NCI-H748 treated with DMSO at 0.1 percent for 48 hours (cell line): ENCODE results near the gene PADI1.
A peak's percentile ranks its signal among the peaks of the same experiment; 100 is the strongest.

Source experiments
- DNase-seq: peaks from one replicate; lab custom pipeline; 2025; lab: John Stamatoyannopoulos, UW

The PADI1 gene, protein sequence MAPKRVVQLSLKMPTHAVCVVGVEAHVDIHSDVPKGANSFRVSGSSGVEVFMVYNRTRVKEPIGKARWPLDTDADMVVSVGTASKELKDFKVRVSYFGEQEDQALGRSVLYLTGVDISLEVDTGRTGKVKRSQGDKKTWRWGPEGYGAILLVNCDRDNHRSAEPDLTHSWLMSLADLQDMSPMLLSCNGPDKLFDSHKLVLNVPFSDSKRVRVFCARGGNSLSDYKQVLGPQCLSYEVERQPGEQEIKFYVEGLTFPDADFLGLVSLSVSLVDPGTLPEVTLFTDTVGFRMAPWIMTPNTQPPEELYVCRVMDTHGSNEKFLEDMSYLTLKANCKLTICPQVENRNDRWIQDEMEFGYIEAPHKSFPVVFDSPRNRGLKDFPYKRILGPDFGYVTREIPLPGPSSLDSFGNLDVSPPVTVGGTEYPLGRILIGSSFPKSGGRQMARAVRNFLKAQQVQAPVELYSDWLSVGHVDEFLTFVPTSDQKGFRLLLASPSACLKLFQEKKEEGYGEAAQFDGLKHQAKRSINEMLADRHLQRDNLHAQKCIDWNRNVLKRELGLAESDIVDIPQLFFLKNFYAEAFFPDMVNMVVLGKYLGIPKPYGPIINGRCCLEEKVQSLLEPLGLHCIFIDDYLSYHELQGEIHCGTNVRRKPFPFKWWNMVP

DNA sequence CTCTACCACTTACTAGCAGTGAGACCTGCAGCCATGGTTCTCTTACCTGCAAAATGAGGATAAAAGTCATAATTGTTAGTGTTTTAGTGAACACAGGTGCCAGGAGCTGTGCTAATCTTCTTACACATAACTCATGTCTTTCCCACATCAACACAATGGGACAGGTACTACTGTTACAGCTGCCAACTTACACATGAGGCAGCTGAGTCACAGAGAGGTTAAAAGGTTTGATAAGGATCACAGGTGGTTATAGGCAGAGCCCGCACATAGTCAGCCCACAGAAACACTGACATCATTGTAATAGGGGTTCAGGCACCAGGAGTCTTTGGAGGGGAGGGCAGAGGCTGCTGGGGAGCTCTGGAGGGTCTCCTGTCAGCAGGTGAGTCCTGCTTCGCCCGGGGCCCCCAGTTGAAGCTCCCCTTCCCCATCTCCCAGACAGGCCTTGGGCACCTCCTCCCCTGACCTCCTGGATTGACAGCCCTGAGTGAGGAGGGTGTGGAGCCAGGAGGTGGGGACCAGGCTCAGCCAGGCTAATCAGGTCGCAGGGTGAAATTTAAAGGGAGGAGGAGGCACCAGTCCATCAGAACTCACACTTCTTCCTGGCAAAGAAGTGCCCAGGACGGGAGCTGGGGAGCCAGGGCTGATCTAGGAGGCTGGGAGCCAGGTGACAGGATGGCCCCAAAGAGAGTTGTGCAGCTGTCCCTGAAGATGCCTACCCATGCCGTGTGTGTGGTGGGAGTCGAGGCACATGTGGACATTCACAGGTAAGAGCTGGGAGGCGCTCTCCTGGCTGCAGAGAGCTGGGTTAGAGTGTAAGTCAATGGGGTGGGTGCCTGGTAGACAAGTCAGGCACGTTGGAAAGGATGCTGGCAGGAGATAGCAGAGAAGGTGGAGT, at the start of gene PADI1:
Gene PADI1, plus strand, starts transcription at position 583 of the 895 bp plus-strand sequence. Its CDS starts 90 bp downstream, at position 673.
- DNase-seq, result no peak

DNA sequence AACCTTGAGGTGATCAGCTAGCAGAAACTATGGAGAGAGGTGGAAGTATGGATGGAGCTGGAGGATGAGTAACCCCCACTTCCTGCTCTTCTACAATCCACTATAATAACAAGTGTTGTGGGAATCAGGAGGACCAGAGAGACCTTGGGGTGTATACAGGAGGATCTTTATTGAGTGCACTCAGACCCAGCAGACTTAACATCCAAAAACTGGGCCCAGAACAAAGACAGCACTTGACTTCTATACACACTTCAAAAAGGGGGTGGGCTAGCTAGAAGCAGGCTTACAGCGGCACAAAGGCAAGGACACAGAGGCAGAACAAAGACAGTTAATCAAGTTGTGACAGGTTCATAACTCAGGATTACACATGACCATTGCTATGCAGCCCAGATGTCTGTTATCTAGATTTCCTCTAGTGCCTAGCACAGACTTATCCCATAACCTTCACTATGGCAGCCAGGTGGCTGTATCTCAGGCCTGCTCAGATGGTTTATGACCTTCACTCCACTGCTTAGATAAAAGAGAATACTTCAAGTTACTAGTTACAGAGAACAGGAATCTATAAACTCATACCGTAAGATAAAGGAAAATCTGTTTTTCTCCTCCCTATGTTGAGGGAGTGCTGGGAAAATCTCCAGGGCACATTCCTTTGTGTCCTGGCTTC, 49.5 kb upstream of the PADI1 start:
- no peak for DNase-seq

DNA sequence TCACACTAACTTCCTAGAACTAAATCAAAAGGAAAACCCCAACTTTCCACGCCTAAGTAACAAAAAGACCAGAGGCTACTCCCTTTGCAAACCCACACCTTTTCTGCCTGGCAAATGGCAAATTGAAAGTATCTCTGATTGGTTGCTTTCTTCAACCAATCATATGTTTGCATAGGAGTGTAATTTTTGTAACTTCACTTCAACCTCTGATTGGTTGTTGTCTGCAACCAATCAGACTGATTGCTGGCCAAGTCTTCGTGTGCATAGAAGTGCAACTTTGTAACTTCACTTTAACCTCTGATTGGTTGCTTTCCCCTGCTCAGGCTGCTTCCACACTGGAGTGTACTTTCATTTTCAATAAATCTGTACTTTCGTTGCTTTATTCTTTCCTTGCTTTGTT, 48.8 kb upstream of the PADI1 start:
- no peak for DNase-seq

DNA sequence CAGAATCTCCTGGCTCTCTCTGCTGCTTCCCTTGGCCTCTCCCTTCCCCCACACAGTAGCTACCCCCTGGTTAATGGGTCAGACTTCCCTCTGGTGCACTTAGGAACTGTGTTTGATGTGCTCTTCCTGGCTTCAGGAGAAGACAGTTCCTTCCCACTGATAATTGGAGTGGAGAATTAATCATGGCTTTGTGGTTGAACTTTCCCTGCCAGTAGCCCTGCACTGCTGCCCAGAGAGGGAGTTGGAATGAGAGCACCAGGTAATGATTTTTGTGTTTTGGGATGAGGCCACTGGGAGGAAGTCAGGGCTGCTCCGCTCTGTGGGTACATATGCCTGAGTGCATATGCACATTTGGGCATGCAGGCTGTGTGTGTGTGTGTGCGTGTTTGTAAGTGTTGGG, 46.0 kb upstream of the PADI1 start:
- DNase-seq, result no peak

DNA sequence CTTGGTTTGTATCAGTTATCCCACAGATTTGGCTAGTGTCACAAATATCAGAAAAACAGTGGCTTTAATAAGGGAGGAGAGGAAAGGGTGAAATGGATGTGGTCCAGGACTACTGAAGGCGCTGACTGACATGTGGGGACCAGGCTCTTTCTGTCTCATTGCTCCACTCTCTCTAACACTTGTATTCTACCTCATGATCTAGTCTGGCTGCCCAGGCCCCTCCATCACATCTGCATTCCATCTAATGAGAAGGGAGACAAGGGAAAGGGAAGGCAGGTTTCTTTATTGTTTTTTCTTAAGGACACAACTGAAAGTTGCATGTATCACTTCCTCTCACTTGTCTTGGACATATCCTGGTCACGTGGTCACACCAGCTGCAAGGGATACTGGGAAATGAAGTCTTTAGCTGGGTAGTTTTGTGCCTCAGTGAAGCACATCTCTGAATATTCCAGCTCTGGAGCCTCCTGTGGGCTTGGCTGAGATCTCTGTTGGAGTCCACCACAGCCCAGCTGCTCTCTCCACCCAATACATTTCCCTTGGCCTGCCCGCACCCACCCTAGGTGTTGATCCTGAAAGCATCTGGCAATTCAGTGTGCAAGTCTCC, 43.7 kb upstream of the PADI1 start:
- no peak for DNase-seq

DNA sequence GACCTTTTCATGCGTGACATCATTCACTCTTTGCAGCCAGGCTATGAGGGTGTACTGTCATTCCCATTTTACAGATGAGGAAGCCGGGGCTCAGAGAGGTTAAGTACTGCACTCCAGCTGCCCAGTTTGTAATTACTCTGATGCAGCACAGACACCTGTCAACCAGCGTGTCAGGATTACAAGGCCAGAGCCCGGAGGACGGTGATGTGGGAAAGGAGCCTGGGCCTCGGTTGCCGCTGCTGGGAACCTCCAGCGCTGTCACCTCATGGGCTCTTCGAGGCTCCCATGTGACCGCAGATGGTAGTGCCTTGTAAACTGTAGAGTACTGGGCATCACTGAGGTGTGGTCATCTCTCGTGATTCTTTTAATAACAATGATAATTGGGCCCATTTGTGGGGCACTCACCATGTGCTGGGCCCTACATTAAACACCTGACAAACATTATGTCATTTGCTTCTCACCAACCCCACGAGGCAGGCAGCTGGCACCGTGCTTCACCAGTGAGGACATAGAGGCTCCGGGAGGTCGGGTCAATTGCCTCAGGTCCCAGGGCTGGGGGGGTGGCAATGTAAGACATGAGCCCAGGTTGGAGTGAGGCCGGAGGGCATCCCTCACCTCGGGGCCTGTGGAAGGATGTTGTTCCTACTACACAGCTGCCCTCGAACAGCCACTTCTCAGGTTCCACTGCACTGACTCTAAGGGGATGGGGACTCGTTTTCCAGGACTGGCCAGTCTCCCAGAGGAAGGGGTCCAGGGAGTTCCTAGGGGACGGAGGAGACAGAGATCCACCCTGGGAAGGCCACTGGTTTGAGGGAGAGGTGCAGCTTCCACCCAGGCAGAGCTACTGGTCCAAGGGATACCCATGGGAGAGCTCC, 42.8 kb upstream of the PADI1 start:
- DNase-seq, result no peak

DNA sequence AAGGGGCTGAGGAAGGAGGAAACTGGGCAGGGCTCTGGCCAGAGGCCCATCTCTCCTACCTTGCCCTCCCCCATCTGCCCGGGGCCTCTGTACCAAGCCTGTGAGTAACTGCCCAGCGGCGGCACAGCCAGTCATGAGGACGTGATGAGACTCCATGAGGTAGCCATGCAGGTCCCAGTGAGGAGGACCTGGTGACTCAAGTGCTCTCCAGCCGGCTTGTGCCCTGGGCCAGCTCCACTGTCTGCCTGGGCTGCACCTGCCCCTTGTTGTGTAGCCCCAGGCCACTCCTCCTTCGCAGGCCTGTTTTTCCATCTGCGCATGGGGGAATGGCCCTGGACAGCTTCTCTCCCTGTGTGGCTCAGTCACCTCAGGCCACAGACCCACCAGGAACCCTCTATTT, 42.0 kb upstream of the PADI1 start:
- DNase-seq, result no peak

DNA sequence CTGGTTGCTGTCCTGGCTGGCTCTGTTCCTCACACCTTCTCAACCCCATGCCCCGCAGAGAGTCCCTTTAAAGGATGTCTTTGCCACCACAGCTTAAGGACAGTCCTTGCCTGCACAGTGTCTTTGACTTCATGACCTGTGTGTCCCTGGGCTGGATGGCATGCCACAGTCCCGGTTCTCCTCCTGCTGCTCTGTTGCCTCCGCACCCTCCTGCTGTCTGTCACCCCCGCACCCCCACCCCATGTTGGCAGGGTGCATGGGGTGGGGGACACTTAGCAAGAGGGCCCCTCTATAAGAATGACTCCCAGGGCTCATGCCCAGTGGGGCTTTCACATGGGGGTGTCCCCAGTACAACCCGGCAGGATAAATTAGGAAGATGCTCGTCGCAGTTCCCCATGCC, 41.6 kb upstream of the PADI1 start:
- no peak for DNase-seq

DNA sequence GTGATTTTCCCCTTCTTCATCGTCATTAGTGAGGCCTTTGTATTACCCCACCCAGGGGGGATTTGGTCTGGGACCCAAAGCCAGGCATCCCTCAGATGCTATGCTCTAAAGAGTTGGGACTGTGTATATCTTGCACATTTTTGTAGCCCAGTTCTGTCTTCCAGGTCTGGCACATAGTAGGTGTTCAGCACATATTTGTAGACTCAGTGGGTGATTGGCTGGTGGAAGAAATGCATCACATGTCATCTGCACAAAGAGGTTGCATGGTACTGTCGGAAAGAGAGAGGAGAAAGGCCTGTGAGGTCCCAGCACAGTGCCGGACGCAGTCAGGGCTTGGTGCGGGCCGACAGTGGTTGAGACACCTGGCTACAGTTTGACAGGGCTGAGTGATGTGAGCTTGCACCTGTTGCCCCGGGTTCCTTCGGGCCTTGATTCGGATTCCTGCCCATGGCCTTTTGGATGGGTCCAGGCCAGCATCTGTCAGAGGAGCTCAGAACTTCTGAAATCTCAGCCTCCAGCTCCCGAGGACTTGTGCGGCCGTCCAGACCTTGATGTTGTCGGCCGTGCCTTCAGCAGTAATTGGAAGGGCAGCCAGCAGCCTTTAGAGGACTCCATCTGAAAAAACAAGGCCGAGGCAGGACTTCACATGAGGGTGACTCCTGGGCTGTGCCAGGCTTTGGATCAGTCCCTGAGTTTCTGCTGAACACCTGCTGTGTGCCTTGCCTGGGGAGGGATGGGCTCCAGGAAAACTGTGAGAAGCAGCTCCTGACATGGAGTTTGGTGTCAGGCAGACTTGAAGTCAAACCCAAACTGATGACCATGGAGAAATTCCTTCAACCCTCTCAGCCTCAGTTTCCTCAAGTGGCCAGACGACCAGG, 40.9 kb upstream of the PADI1 start:
- DNase-seq, result no peak

DNA sequence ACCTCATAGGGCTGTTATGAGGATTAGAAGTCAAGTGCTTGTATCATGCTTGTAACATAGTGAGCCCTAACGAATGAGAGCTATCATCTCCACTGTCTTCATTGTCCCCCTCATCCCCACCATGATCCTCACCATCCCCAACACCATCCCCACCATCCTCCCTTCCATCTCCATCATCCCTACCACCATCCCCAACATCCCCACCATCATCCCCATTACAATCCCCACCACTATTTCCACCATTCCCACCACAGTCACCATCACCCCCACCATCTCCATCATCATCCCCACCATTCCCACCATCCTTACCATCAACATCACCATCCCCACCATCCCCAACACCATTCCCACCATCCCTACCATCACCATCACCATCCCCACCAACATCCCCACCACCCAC, 39.1 kb upstream of the PADI1 start:
- no peak for DNase-seq

DNA sequence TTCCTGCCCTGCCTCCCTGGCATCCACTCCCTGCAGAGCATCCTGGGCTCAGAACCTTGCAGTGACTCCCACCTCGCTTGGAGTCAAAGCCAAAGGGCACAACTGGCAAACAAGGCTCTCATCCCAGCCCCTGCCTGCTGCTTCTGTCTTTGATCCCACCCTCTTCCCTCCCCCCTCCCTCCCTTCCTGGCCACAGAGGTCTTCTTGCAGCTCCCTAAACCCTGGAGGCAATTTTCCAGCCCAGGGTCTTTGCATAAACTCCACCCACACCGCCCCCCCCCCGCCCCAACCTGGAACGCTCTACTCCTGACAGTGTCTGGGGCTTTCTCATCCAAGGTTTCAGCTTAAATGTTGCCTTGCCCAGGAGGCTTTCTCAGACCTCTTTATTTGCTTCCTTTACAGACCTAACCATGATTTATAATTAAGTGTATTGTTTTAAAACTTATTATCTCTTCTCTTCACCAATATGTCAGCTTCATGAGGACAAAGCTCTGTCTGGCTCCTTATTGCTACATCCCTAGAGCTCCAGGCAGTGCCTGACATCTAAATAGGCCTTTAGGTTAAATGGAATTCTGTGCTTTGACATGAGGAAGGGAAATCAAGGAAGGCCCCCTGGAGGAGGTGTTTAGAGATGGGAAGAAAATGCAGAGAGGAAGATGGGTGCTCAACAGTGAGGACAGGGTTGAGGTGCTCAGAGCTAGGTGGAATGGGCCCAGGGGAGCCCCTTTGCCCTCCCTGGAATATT, 37.7 kb upstream of the PADI1 start:
- DNase-seq, result no peak

DNA sequence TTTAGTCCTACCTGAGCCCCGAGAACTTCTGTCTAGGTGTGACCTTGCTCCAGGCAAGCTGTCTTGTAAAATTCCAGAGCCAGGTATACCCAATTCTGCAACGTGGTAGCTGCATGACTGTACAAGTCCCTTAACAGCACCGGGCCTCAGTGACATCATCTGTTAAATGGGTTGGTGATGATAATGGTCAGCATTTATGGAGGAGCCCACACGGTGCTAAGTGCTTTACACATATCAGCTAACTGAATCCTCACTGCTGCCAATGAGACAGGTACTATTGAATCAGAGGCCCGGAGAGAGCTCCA, 37.2 kb upstream of the PADI1 start:
- no peak for DNase-seq

DNA sequence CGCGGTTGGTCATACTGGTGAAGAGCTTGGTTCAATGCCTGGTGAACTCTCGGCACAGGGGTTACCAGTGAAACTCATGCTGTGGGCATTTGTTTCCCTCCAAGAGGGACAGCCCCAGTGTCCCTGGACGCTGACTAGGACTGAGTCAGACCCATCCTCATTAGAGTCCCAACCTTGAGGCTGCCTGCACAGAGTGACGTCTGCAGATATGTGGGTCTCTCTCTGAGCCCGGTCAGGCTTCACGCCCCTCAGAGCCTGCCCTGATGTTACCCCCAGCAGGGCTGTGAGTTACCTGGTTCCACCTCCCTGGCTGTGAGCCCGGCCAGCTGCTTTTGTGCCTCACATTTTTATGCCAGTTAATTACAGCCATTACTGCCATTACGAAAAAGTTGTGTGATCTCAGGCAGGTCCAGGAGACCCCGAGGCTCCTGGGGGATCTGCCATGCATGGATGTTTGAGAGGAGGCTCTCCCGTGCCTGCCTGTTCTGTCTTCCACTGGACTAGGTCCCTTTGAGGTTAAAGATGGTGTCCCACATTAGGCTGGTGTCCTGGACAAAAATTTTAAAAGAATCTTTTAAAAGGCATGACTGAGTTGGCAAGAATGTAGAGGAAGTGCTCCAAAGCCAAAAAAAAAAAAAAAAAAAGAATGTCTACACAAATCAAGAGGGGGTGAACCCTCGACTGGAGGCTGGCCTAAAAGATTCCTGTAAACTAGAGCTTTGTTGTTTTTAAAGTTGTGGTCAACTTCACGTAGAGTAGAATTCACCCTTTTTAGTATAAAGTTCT, 36.6 kb upstream of the PADI1 start:
- peak; percentile 1 for DNase-seq

DNA sequence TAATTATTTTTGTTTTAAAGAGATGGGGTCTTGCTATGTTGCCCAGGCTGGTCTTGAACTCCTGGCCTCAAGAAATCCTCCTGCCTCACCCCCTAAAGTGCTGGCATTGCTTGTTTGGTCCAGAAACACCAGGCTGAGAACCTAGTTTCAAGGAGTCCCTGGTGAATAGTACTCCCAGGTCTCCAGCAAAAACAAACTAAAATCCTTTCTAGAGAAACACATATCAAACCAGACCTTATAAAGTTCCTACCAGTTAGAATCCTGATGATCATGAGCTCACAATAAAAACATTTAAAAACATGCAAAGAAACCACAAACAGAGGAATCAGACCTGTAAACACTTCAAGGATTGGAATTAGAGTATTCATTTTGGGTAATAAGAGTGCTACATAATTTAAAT, 34.4 kb upstream of the PADI1 start:
- no peak for DNase-seq

DNA sequence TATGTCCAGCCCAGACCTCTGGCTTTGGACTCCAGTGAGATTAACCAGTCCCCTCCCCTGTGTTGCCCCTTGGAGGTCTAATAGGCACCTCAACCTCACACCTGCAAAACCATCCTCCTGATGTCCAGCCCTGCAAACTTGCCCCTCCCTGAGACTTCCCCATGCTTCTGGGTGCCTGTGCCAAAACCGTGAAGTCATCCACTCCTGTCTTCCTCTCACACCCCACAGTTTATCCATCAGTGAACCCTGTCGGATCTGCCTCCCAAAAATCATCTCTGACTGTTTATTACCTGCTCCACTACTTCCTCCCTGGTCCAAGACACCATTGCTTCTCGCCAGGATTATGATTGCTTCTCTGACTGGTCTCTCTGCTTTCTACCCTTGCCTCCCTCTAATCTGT, 31.7 kb upstream of the PADI1 start:
- no peak for DNase-seq

DNA sequence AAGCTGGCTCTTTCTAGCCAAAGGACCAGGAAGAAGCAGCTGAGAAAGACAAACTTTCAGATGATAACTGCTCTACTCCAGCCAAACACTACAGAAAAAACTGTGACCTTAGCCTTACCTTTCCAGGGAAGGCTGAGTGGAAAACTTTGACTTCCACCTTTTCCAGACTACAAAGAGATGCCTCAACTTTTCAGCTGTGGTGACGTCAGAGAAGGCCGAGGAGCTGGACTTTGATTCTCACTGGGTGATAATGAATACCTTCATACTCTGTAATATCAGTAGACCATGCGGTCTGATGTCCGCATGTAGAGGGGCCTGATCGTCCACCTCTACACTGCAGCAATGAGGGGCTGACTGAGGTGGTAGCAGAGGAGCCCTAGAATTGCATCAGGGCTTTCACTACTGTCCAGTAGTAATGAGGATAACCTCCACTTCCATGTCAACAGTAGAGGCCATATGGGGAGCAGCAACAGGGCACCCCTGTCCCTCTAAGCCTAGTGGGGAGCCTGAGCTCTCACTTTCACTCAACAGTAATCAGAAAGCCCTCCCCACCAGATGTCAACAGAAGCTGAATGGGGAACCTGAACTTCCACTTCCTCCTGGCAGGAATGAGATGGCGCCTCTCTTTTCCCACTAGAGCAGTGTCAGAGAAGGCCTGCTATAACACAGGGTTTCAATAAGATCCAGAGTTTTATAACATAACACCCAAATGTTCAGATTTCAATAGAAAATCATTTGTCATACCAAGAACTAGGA, 28.4 kb upstream of the PADI1 start:
- no peak for DNase-seq

DNA sequence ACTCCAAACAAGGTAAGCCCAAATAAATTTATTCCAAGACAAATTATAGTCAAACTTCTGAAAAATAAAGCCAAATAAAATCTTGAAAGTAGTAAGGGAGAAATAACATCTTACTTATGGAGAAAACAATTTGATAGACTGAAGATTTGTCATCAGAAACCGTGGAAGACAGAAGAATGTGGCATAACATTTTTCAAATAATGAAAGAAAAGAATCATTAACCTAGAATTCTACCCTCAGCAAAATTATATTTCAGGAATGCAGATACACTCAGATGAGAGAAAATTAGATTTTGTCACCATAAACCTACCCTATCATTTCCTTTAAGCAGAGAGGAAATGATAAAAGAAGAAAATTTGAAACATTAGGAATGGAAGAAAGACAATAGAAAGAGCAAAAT, 27.3 kb upstream of the PADI1 start:
- DNase-seq, result no peak
